ENCODE measurements around the gene NRAP. TPM values are rescaled to one million over a fixed set of nuclear protein-coding genes. Genes with fewer than 3 reads are reported as not detected.

NRAP gene
- total and polyA plus RNA-seq, 2 donors: 0.05 to 0.07 TPM

DNA sequence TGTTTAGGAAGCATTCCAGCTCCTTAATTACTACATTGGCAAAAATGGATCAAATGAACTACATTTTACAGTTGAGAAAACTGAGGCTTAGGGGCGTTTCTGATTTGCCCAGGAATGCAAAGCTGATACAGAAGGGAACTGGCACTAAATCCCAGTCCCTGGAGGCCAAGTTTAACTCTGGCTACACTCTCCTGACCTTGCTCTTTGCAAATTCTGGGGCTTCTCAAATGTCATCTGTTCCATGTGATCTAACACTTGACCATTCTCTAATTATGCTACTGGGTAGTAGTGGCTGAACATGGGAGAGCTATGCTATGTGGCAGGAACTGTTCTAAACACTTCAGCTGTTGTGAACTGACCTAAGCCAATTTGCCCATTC lies 122.3 kb downstream of the NRAP start:
- 94% methylated on average over 1 of the region's 1 CpG for WGBS

DNA sequence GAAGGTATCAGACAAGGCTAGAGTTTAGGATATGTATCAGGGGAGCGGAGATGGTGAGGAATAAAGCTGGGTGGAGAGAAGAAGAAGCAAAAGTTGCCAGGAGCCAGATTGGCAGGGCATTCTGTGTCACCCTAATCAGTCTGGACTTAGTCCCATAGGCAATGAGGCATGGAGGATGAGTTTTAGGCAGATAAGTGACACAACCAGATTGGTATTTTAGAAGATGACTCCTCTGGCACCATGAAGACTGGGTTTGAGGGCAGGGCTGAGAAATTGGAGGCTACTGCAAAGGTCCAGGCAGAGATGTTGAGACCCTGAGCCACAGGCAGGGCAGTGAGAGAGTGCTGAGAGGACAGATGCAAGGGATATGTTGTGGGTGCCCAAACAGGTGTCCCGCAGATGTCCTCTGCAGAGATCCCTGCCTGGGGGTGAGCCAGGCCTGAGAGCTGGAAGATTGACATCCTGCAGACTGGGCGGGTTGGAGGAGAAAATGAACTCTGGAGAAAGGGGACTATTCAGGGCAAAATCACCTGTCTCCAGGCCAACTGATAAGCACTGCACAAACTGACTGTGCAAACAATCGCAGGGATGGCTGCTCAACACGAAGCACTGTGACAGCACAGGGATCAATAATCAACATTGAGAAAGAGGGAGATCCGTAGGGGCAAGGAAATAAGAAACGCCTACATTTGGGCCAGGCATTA lies 122.8 kb downstream of the NRAP start:
- Histone ChIP-seq H3K36me3 (ENCODE audit: control insufficient read depth in 2 of 2, insufficient read depth in 2 of 2, low read length in 1 of 2) (no peaks in the 10 kb centered on the region), H3K4me3 (ENCODE audit: low read length in 2 of 2) (no peak overlapping the region), H3K27me3 (ENCODE audit: control insufficient read depth in 2 of 2, insufficient read depth in 1 of 2, low read length in 1 of 2) (no peaks in the 10 kb centered on the region), H3K4me1 (ENCODE audit: control insufficient read depth in 2 of 2, insufficient read depth in 2 of 2, low read length in 2 of 2) (no peaks in the 10 kb centered on the region), H3K27ac (ENCODE audit: low read depth in 1 of 2, low read length in 1 of 2) (no peak overlapping the region), H3K9me3 (ENCODE audit: control insufficient read depth in 2 of 2, insufficient read depth in 1 of 2, low read length in 1 of 2) (no peaks in the 10 kb centered on the region)
- DNase-seq (ENCODE audit: low read depth in 6 of 9, low spot score in 9 of 9): no peak
- WGBS: 96% methylated on average over 7 of the region's 7 CpGs

More for the DNA sequence above, 122.3 kb downstream of the NRAP start:
- H3K27ac ChIP-seq (ENCODE audit: low read depth in 1 of 2, low read length in 1 of 2): no peak overlapping the region
- H3K4me1 ChIP-seq (ENCODE audit: control insufficient read depth in 2 of 2, insufficient read depth in 2 of 2, low read length in 2 of 2): no peaks in the 10 kb centered on the region
- no peak overlapping the region for H3K4me3 ChIP-seq (ENCODE audit: low read length in 2 of 2)
- no peaks in the 10 kb centered on the region for H3K36me3 ChIP-seq (ENCODE audit: control insufficient read depth in 2 of 2, insufficient read depth in 2 of 2, low read length in 1 of 2)
- no peak for DNase-seq (ENCODE audit: low read depth in 6 of 9, low spot score in 9 of 9)
- H3K27me3 ChIP-seq (ENCODE audit: control insufficient read depth in 2 of 2, insufficient read depth in 1 of 2, low read length in 1 of 2): no peaks in the 10 kb centered on the region
- H3K9me3 ChIP-seq (ENCODE audit: control insufficient read depth in 2 of 2, insufficient read depth in 1 of 2, low read length in 1 of 2): no peaks in the 10 kb centered on the region

DNA sequence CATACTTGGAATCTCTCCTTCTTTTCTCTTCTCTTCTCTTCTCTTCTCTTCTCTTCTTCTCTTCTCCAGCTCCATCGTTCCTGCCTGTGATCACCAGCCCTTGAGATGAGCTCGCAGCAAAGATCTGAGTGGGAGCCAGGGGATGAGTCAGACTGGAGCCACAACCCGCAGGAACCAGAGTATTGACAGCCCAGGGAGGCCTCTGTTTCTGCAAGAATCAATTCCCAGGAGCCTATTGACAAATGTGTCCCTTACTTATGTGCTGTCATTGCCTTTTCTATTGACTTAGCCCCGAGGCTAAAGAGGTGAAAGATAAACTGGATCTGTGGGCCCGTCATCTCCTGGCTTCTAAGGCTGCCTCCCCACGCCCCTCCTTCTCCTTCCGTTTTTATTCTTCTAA lies 124.1 kb downstream of the NRAP start:
- Histone ChIP-seq H3K4me1 (ENCODE audit: control insufficient read depth in 2 of 2, insufficient read depth in 2 of 2, low read length in 2 of 2) (no peaks in the 10 kb centered on the region), H3K27ac (ENCODE audit: low read depth in 1 of 2, low read length in 1 of 2) (no peak overlapping the region), H3K4me3 (ENCODE audit: low read length in 2 of 2) (no peak overlapping the region), H3K9me3 (ENCODE audit: control insufficient read depth in 2 of 2, insufficient read depth in 1 of 2, low read length in 1 of 2) (no peaks in the 10 kb centered on the region), H3K27me3 (ENCODE audit: control insufficient read depth in 2 of 2, insufficient read depth in 1 of 2, low read length in 1 of 2) (no peaks in the 10 kb centered on the region), H3K36me3 (ENCODE audit: control insufficient read depth in 2 of 2, insufficient read depth in 2 of 2, low read length in 1 of 2) (no peaks in the 10 kb centered on the region)
- DNase-seq (ENCODE audit: low read depth in 6 of 9, low spot score in 9 of 9): no peak
- WGBS: 95% methylated on average over 7 of the region's 7 CpGs

Other genes with a start within 250 kb of the NRAP start
- 0.19 TPM for gene HABP2, start 111.0 kb downstream of the NRAP start, total RNA-seq
- 0.96 TPM for gene HABP2, start 111.0 kb downstream of the NRAP start, polyA plus RNA-seq
- gene CASP7, start 15.9 kb upstream of the NRAP start, total RNA-seq: 26.5 TPM
- 27.9 TPM for gene CASP7, start 15.9 kb upstream of the NRAP start, polyA plus RNA-seq
- gene PLEKHS1, start 87.6 kb upstream of the NRAP start, total RNA-seq: under 0.01 TPM
- 0.37 TPM for gene PLEKHS1, start 87.6 kb upstream of the NRAP start, polyA plus RNA-seq
- gene DCLRE1A, start 190.0 kb upstream of the NRAP start, total RNA-seq: 8.1 TPM
- gene DCLRE1A, start 190.0 kb upstream of the NRAP start, polyA plus RNA-seq: 5.4 TPM
- 6.2 TPM for gene NHLRC2, start 190.6 kb upstream of the NRAP start, total RNA-seq
- 7.6 TPM for gene NHLRC2, start 190.6 kb upstream of the NRAP start, polyA plus RNA-seq

All from thymus (tissue), 11 donors.